Astrocyte (in vitro differentiated cells and primary cell): Measurements from ENCODE around the gene CDK15.

Experiments
- EZH2 ChIP-seq: IDR thresholded peaks from 2 replicates; pipeline ENCODE4 v1.6.1; 2012; ENCODE audit warnings: mild to moderate bottlenecking, low read length, inconsistent platforms; ENCODE audit not compliant: insufficient read depth
- TF ChIP-seq, protein P1 (sequence below): IDR thresholded peaks from 2 replicates; pipeline ENCODE4 v1.5.1; 2011; ENCODE audit warnings: low read depth, mild to moderate bottlenecking, inconsistent platforms, low read length, moderate library complexity; ENCODE audit not compliant: insufficient read depth

GRCh38 chr2:201904538-201905420 is 98.4 kb downstream of the CDK15 start:
- TF ChIP-seq, protein P1, sequence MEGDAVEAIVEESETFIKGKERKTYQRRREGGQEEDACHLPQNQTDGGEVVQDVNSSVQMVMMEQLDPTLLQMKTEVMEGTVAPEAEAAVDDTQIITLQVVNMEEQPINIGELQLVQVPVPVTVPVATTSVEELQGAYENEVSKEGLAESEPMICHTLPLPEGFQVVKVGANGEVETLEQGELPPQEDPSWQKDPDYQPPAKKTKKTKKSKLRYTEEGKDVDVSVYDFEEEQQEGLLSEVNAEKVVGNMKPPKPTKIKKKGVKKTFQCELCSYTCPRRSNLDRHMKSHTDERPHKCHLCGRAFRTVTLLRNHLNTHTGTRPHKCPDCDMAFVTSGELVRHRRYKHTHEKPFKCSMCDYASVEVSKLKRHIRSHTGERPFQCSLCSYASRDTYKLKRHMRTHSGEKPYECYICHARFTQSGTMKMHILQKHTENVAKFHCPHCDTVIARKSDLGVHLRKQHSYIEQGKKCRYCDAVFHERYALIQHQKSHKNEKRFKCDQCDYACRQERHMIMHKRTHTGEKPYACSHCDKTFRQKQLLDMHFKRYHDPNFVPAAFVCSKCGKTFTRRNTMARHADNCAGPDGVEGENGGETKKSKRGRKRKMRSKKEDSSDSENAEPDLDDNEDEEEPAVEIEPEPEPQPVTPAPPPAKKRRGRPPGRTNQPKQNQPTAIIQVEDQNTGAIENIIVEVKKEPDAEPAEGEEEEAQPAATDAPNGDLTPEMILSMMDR: no peak
- TF ChIP-seq EZH2: no peak
